Measurements from ENCODE around the gene USP4. TPM values are rescaled to one million over a fixed set of nuclear protein-coding genes. Genes with fewer than 3 reads are reported as not detected.

USP4 gene
- total and polyA plus RNA-seq, 2 of the 13 experiments (the other 11 are each of a cell fraction or from before 2014, with no cell fraction given), result 9.2 to 20.8 TPM

DNA sequence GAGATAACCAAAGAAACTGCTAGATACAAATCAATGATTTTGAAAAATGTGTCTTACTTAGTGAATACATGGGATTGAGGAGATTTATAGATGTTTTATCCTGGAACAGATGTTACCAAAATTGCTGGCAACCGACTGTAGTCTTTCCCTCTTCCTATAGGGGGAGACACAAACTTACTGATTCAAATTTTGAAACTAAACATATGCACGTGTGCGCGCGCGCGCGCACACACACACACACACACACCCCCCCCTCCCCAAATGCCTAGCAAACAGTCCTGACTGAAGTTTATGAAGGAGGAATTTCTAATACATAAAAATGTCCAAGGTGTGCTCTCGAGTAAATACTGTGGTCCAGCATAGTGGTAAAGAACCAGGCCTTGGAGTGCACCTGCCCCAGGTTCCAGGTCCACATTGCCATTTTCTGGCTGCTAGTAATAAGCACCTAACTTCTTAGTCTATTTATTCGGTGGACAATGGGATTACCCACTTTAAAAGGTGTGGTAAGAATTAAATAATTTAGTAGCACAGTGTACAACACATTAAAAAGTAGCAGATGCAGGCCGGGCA, 44.3 kb downstream of the USP4 start (continued):
- TF ChIP-seq, protein P1, sequence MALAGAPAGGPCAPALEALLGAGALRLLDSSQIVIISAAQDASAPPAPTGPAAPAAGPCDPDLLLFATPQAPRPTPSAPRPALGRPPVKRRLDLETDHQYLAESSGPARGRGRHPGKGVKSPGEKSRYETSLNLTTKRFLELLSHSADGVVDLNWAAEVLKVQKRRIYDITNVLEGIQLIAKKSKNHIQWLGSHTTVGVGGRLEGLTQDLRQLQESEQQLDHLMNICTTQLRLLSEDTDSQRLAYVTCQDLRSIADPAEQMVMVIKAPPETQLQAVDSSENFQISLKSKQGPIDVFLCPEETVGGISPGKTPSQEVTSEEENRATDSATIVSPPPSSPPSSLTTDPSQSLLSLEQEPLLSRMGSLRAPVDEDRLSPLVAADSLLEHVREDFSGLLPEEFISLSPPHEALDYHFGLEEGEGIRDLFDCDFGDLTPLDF (CRISPR knock-in tag; IDR thresholded peaks at IDR 0.05), result no peak
- peak; percentile 29; the same call in 1 of the 2 replicates for TF ChIP-seq ZNF7 (CRISPR knock-in tag; IDR thresholded peaks at IDR 0.05)
- TF ChIP-seq KDM2A (CRISPR knock-in tag; IDR thresholded peaks at IDR 0.05; ENCODE audit: borderline replicate concordance, low read depth), result no peak
- TF ChIP-seq CHD2 (IDR thresholded peaks at IDR 0.05; ENCODE audit: low read depth, low read length), result no peak
- TF ChIP-seq ZNF747 (CRISPR knock-in tag; IDR thresholded peaks at IDR 0.05; ENCODE audit: borderline replicate concordance), result no peak
- TF ChIP-seq SRSF1 (optimal IDR thresholded peaks at IDR 0.05; ENCODE audit: low read depth, low read length), result no peak
- TF ChIP-seq, protein P2, sequence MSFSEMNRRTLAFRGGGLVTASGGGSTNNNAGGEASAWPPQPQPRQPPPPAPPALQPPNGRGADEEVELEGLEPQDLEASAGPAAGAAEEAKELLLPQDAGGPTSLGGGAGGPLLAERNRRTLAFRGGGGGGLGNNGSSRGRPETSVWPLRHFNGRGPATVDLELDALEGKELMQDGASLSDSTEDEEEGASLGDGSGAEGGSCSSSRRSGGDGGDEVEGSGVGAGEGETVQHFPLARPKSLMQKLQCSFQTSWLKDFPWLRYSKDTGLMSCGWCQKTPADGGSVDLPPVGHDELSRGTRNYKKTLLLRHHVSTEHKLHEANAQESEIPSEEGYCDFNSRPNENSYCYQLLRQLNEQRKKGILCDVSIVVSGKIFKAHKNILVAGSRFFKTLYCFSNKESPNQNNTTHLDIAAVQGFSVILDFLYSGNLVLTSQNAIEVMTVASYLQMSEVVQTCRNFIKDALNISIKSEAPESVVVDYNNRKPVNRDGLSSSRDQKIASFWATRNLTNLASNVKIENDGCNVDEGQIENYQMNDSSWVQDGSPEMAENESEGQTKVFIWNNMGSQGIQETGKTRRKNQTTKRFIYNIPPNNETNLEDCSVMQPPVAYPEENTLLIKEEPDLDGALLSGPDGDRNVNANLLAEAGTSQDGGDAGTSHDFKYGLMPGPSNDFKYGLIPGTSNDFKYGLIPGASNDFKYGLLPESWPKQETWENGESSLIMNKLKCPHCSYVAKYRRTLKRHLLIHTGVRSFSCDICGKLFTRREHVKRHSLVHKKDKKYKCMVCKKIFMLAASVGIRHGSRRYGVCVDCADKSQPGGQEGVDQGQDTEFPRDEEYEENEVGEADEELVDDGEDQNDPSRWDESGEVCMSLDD (CRISPR knock-in tag; IDR thresholded peaks at IDR 0.05; ENCODE audit: borderline replicate concordance), result no peak
- TF ChIP-seq NCOR1 (IDR thresholded peaks at IDR 0.05; ENCODE audit: borderline replicate concordance, low read length), result no peak
- TF ChIP-seq PTBP1 (IDR thresholded peaks at IDR 0.05; ENCODE audit: low read depth, low read length, poor library complexity, severe bottlenecking), result no peak
- TF ChIP-seq, protein P3, sequence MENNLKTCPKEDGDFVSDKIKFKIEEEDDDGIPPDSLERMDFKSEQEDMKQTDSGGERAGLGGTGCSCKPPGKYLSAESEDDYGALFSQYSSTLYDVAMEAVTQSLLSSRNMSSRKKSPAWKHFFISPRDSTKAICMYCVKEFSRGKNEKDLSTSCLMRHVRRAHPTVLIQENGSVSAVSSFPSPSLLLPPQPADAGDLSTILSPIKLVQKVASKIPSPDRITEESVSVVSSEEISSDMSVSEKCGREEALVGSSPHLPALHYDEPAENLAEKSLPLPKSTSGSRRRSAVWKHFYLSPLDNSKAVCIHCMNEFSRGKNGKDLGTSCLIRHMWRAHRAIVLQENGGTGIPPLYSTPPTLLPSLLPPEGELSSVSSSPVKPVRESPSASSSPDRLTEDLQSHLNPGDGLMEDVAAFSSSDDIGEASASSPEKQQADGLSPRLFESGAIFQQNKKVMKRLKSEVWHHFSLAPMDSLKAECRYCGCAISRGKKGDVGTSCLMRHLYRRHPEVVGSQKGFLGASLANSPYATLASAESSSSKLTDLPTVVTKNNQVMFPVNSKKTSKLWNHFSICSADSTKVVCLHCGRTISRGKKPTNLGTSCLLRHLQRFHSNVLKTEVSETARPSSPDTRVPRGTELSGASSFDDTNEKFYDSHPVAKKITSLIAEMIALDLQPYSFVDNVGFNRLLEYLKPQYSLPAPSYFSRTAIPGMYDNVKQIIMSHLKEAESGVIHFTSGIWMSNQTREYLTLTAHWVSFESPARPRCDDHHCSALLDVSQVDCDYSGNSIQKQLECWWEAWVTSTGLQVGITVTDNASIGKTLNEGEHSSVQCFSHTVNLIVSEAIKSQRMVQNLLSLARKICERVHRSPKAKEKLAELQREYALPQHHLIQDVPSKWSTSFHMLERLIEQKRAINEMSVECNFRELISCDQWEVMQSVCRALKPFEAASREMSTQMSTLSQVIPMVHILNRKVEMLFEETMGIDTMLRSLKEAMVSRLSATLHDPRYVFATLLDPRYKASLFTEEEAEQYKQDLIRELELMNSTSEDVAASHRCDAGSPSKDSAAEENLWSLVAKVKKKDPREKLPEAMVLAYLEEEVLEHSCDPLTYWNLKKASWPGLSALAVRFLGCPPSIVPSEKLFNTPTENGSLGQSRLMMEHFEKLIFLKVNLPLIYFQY (CRISPR knock-in tag; IDR thresholded peaks at IDR 0.05; ENCODE audit: borderline replicate concordance), result no peak
- no peak for TF ChIP-seq ZNF768 (CRISPR knock-in tag; IDR thresholded peaks at IDR 0.05)

All from HepG2 (cell line).